ENCODE measurements around the gene TCTN1. TPM values are rescaled to one million over a fixed set of nuclear protein-coding genes. Genes with fewer than 3 reads are reported as not detected.

TCTN1 gene
- 60.1 TPM for total RNA-seq

DNA sequence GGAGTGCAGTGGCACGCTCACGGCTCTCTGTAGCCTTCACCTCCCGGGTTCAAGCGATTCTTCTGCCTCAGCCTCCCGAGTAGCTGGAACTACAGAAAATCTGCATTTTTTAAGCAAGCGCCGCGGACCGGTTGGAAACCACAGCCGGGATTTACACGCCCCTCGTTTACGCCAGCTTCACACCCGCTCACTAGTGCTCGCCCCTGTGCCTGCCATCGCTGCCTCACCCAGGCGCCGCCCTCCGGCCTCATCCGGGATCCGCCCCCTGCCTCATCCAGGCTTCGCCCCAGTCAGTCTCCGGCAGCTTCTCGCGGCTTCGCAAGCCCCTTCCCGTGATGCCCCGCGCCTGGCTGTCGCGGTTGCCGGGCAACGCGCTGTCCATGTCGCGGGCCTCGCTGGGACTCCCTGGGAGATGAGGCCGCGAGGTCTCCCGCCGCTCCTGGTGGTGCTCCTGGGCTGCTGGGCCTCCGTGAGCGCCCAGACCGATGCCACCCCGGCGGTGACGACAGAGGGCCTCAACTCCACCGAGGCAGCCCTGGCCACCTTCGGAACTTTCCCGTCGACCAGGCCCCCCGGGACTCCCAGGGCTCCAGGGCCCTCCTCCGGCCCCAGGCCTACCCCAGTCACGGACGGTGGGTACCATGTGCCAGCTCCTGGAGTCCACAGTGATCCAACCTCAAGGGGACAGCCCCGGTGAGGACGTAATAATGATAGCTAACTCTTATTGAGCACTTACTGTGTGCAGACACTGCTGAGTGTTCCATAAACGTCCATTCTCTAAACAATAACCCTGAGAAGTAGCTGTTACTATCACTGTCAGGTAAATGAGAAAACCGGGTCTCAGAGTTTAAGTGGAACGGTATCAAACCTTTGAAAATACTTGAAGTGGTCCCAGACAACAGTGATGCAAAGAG, at the start of gene TCTN1:
Gene TCTN1 (plus strand): TSS at position 359 of the 914 bp plus-strand sequence. CDS start 54 bp downstream, at position 413.

DNA sequence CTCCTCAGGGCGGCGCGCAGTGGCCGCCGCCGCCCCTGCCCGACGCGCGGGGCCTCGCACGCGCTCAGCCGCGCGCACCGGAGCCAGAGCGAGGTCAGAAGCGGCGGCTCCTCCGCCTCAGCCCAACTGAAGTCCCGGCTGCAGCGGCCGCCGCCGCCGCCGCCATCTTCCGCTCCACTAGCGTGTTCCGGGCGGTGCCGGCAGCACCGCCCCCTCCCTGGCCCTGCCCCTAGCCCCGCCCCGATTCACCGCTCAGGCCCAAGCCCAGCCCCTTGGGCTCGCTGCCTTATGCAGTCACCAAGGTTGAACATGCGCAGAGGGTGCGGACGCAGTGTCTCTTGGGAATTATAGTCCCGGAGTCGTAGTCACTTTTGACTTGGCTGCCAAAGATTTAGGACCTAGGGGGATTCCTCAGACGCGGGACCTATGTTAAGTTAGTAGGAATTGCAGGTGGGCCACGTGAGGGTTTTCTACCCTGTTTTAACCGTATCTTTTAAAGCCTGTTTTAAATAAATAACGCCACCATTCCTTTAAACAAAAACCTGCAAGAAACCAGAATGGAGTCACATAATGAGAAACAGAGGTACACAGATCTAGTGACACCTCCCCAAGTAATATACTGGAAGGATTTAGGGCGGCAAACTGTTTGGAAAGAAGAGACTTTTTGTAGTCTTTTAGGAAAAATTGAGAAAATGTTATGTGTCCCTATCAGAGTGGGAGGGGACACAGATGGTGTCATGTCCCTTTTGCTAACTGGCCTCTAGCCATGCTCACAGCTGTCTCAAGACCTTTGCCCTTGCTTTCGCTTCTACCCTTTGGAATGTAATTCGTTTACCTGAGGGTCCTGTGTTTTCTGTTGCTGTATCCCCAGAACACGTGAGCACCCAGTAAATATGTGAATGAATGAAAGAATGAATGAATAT, 30.5 kb upstream of the TCTN1 start, which contains the start of gene PPTC7:
Gene PPTC7 (minus strand): TSS at position 182 of the 923 bp plus-strand sequence. CDS start 287 bp downstream, outside the sequence.

GRCh38 chr12:110688446-110689280, 74.7 kb downstream of the TCTN1 start, which contains the start of gene HVCN1:
Gene HVCN1, minus strand, starts transcription at chr12:110689115. Its CDS starts 5,870 bp downstream, at chr12:110683245.

Small RNA genes within 50 kb of the gene (small RNA-seq; reads per million reads assigned to genes)
- gene RN7SL387P (ENCODE audit: low replicate concordance): not detected

Other genes with a start within 250 kb of the TCTN1 start
- gene ANAPC7, start 210.4 kb upstream of the TCTN1 start, total RNA-seq: 59.5 TPM
- 96.1 TPM for gene ARPC3, start 163.8 kb upstream of the TCTN1 start, total RNA-seq
- gene GPN3, start 145.9 kb upstream of the TCTN1 start, total RNA-seq: 12.5 TPM
- 30.0 TPM for gene FAM216A, start 145.3 kb upstream of the TCTN1 start, total RNA-seq
- gene VPS29, start 112.0 kb upstream of the TCTN1 start, total RNA-seq: 118 TPM
- 1.3 TPM for gene RAD9B, start 111.8 kb upstream of the TCTN1 start, total RNA-seq
- 12.8 TPM for gene PPTC7, start 30.8 kb upstream of the TCTN1 start, total RNA-seq
- gene HVCN1, start 75.0 kb downstream of the TCTN1 start, total RNA-seq: 6.9 TPM
- 130 TPM for gene PPP1CC, start 128.8 kb downstream of the TCTN1 start, total RNA-seq
- gene CCDC63, start 232.9 kb downstream of the TCTN1 start, total RNA-seq: not detected